HL-60 (cell line): ENCODE data around the gene SPATA21.

Experiments used
- POLR2AphosphoS5 ChIP-seq: IDR thresholded peaks from 2 replicates; pipeline ENCODE4 v1.6.1; 2012; ENCODE audit warnings: low read depth
- TF ChIP-seq, protein P1 (sequence below): IDR thresholded peaks from 2 replicates; pipeline ENCODE4 v1.6.1; 2012; ENCODE audit warnings: low read depth; ENCODE audit not compliant: insufficient replicate concordance
- TF ChIP-seq, protein P2 (sequence below): IDR thresholded peaks from one replicate; pipeline ENCODE4 v1.5.1; 2011; ENCODE audit warnings: low read length, control low read depth, inconsistent platforms; ENCODE audit not compliant: insufficient read depth

DNA sequence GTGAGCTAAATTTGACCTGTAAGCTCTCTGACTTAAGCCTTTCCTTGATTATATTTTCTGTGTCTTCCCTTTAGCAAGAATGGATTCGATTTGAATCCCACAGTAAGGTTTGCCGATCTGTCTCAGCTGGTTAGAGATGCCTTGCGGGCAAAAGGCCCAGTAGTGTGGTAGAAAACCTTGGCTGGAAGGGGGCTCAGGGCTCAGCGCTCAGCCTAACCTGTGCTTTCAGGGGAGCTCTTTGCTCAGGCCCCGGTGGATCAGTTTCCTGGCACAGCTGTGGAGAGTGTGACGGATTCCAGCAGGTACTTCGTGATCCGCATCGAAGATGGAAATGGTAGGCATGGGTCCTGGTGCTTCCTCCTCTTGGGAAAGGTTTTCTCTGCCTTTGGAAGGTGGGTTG is 10.4 kb upstream of the SPATA21 start:
- TF ChIP-seq, protein P1, sequence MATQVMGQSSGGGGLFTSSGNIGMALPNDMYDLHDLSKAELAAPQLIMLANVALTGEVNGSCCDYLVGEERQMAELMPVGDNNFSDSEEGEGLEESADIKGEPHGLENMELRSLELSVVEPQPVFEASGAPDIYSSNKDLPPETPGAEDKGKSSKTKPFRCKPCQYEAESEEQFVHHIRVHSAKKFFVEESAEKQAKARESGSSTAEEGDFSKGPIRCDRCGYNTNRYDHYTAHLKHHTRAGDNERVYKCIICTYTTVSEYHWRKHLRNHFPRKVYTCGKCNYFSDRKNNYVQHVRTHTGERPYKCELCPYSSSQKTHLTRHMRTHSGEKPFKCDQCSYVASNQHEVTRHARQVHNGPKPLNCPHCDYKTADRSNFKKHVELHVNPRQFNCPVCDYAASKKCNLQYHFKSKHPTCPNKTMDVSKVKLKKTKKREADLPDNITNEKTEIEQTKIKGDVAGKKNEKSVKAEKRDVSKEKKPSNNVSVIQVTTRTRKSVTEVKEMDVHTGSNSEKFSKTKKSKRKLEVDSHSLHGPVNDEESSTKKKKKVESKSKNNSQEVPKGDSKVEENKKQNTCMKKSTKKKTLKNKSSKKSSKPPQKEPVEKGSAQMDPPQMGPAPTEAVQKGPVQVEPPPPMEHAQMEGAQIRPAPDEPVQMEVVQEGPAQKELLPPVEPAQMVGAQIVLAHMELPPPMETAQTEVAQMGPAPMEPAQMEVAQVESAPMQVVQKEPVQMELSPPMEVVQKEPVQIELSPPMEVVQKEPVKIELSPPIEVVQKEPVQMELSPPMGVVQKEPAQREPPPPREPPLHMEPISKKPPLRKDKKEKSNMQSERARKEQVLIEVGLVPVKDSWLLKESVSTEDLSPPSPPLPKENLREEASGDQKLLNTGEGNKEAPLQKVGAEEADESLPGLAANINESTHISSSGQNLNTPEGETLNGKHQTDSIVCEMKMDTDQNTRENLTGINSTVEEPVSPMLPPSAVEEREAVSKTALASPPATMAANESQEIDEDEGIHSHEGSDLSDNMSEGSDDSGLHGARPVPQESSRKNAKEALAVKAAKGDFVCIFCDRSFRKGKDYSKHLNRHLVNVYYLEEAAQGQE = no peak
- TF ChIP-seq, protein P2, sequence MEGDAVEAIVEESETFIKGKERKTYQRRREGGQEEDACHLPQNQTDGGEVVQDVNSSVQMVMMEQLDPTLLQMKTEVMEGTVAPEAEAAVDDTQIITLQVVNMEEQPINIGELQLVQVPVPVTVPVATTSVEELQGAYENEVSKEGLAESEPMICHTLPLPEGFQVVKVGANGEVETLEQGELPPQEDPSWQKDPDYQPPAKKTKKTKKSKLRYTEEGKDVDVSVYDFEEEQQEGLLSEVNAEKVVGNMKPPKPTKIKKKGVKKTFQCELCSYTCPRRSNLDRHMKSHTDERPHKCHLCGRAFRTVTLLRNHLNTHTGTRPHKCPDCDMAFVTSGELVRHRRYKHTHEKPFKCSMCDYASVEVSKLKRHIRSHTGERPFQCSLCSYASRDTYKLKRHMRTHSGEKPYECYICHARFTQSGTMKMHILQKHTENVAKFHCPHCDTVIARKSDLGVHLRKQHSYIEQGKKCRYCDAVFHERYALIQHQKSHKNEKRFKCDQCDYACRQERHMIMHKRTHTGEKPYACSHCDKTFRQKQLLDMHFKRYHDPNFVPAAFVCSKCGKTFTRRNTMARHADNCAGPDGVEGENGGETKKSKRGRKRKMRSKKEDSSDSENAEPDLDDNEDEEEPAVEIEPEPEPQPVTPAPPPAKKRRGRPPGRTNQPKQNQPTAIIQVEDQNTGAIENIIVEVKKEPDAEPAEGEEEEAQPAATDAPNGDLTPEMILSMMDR = no peak
- no peak for TF ChIP-seq POLR2AphosphoS5
